ENCODE results near the gene MYL4. TPM values are rescaled to one million over a fixed set of nuclear protein-coding genes. Genes with fewer than 3 reads are reported as not detected.
"Not testable (repeated sequence)": the region's sequence is repeated elsewhere in the genome, so short reads cannot be mapped to it uniquely, and the experiment has no call there.

MYL4 gene
- total RNA-seq, 1 donor from 2014 or later: 0.15 TPM

DNA sequence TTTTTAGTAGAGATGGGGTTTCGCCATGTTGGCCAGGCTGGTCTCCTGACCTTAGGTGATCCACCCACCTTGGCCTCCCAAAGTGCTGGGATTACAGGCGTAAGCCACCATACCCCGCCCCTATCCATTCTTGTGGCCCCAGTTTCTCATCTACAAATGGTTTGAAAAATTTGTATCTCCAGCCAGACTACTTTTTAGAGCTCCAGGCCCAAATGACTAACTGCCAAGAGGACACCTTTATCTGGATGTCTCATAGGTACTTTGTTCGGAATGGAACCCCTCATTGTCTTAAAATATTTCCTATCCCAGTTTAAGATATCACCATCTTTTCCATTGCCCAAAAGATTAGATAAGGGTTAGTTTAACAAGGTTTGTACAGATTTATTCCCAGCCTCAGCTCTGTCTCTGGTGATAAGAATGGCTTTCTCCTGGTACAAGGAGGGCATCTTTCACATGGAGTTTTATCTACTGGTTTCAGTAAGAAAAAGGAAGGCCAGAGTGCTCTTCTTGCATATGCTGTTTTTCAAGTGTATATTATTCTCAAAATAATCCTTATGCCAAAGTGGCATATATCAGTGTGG is 15.1 kb upstream of the MYL4 start:
- no peak for DNase-seq (ENCODE audit: low read depth)

DNA sequence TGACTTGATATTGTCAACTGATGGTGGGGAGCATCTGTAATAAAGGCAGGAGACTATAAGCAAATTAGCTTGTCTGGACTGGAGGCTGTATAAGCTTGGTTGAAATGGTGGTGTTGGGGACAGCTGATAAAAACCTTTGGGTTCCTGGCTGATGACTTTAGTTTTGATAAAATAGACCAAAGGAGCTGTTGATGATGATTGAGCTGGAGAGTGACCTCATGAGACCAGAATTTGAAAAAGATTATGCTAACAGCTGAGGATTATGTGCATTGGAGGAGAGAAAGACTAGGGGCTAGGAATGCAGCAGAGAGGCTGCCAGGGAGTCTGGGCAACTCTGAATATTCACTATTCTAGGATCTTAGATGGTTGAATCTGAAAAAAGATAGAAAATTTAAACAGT is 11.3 kb upstream of the MYL4 start:
- DNase-seq (ENCODE audit: low read depth): no peak

DNA sequence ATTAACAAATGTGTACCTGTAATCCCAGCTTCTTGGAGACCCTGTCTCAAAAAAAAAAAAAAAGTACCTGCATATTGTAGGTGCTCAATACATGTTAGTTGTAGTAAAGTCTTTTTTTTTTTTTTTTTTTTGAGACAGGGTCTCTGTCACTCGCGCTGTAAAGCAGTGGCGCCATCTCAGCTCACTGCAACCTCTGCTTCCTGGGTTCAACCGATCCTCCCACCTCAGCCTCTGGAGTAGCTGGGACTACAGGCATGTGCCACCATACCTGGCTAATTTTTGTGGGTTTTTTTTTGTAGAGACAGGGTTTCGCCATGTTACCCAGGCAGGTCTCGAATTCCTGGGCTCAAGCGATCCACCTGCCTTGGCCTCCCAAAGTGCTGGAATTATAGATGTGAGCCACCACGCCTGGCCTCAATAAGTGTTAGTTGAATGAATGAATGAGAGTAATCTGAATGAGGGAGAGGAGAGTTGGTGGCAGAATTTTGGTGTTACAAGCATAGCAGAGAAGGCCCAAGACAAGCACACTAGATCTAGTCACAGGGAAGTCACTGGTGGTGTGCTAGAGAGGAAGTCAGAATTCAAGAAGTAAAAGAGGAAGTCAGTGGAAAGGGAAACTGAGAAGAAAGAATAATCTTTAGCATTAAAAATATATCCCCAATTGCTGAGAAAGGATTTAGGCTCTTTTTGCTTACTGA is 9.4 kb upstream of the MYL4 start:
- DNase-seq (ENCODE audit: low read depth): no peak

DNA sequence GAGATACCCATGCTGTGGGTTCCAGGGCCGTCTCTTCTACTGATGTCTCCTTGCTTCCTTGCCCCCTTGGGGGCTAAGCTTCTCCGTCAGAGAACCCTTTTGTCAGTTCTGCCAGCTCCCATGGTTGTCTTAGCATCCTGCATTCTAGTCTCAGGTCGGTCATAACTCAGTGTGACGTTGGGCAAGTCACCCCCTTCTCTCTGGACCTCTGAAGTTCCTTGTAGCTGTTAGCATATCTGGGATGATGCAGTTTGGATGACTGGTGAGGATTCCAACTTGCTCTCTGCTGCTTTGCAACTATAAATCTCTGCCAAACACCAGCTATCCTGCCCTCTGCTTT is 8.9 kb upstream of the MYL4 start:
- no peak for DNase-seq (ENCODE audit: low read depth)

DNA sequence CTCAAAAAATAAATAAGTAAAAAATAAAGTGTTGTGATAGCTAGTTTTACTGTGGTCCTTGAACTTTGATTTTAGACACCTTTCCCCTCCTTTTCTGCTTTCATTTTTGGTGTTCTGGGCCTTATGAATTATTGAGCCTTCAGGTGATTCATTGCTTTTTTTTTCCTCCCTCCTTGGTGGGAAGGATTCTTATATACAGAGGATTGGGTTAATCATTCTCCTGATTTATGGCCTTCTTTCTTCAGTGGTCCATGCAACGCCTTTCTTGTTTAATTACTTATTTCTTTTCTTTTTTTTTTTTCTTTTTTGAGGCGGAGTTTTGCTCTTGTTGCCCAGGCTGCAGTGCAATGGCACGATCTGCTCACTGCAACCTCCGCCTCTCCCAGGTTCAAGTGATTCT is 8.0 kb upstream of the MYL4 start:
- peak; percentile 96 for DNase-seq (ENCODE audit: low read depth)

DNA sequence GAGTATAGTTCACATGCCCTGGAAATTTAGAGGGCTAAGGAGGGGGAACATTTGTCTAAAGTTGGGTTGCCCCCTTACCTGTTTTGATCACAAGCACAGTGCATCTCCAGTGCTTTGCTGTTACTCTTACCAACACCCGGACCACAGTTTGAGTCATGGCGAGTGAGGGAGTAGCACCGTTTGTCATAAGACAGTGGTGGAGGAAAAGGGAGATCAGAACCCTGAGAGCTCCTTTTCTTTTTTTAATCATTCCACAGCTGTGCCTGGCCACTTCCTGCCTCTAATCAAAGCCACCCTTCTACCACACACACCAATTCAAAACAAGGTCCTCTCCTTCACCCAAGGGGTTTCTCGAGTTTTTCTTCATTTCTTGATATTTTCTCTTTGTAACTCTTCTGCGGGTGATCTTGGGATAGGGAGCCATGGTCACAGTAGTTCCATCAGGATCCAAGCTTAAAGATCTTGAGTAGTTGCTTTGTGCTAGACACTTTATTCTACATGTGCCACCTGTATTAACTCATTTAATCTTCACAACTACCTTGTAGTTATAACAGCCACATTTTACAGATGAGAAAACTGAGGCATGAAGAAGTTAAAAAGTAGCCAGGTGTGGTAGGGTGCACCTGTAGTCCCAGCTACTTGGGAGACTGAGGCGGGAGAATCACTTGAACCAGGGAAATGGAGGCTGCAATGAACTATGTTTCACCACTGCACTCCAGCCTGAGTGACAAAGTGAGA is 5.0 kb upstream of the MYL4 start:
- peak; percentile 59 for DNase-seq (ENCODE audit: low read depth)

DNA sequence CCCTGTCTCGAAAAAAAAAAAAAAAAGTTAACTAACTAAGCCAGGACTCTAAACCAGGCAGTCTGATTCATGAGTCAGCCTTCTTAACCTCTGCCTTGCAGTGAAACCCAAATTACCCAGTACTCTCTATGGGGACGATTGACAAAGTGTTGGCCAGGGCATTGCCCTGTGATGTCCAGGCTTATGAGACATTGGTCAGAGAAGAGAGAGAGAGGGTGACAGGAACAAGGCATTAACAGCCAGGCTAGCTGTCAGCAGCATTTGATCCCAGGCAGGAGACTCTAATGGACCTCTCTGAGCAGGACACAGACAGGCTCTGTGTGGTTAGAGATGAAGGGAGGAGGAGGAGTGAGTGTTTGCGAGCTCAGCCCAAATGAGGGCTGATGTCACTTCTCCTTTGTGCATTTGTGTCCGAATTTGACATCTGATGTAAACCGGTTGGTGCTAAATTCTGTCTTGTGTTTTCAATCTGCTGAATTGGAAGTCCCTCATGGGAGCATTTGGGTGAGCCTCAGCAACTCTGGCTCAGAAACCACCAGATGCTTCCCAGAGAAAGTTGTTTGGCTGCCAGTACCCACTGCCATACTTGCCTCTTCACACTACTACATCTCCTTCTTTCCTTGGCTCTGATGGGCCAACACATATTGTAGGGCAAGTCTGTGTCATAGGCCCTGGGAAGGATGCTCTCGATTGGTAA is 4.3 kb upstream of the MYL4 start:
- DNase-seq (ENCODE audit: low read depth): peak; percentile 89

DNA sequence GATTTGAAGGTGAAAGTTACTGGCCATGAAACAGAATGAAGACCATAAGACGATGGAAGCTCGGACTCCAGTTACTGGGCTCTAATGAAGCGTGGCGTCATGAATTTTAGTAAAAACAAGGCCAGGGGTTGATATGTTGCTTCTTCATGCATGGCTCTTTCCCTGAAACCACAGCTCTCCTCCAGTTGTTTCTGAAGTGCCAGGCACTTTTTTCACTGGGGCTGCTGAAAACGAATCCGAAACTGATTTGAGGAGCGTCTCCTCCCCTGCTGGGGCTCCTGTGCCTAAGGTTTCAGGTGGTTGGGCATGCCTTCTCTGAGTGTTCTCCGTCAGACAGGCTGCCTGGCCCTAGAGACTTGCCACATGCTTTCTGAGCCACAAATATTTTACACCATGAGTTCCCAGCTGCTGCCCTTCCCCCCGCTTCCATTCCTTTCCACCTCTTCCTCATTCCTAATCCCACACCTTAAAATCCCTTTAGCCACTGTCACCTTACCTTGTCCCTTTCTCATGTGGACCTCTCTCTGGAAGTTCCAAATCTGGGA is 3.7 kb upstream of the MYL4 start:
- DNase-seq (ENCODE audit: low read depth): peak; percentile 98

DNA sequence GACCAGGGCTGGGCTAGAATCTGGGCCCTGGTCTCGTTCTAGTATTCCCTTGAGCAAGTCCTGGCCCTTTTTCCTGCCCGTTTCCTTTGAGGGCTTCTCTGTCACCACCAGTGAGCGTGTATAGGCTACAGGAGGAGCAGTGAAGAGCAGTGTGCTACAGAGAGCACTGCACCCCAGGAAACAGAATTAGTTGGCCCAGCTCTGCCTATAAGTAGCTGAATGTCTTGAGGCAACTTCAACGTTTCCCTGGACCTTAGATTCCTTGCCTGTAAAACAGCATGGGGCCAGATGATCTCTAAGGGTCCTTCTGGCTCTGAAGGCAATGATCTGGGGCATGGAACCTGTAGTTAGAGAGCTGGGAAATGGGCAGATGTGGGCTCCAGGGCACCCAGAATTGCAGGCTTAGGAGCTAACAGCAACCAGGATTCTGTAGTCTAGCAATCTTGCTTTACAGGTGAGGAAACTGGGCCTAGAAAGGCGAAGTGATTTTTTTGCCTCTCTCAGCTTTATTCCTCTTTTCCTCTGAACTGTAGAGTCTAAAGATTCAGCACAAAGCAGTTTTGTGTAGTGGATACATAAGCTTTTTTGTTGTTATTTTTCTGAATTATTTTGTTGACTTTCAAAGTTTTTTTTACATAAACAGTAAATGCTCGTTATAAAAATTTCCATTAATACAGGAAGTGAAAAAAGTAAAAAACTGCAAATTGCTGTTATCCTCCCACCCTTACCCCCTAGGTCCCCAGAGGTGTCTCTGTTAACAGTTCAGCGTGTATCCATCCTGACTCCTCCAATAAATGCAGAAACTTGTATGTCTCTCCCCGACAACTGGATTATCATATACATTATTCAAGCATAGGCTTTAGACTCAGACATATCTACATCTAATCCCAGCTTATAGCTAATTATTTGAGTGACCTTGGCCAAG is 1.7 kb upstream of the MYL4 start:
- DNase-seq (ENCODE audit: low read depth): no peak

DNA sequence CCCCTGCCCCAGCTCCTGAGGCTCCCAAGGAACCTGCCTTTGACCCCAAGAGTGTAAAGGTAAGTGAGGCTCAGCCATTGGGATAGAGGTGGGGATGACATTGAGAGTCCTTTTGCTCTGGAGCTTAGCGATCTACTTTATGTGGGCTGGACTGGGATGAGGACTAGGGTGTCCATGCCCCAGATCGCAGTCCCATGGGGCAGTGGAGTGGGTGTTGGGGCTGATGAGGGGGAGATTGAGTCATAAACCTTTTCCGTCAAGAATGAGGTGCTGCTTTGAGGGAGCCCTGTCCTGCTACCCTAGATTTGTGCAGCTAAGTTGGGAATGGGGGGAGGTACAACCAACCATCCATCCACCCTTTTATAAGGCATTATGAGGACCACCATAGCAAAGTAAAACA is 351 bp downstream of the MYL4 start:
- DNase-seq (ENCODE audit: low read depth): no peak

DNA sequence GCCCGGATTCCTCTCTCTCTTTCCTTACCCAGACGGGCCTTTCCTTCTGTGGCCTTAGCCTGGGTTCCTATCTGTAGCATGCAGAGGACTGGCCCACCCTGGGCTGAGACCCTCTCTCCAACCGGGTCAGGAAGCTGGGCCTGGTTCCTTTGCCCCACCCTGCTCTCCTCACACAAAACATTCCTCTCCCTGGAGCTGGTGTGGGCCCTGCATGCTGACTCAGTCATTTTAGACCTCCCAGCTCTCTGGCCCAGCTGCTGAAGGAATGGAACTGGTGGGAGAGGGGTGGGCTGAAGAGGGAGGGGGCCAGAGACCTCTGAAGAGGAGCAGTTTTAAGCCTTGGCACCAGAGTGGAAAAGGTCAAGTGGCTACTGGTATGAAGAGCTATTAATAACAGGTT is 957 bp downstream of the MYL4 start:
- no peak for DNase-seq (ENCODE audit: low read depth)

DNA sequence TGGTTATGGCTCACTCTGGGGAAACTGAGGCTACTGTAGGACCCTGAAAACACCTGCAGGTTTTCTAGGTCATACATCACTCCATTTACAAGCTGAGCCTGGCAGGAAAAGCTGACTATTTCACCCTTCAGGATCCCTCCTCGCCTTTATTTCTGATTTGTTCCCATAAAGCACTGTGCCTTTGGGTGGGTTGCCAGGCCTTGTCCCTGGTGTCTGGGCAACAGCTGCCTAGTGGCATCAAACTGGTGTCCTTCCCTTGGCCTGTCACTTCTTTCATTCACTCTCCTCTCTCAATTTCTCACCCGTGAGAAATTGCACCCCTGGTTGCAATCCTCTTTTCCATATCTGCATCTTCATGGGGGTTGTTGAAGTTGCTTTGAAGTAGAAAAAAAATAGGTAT is 1.6 kb downstream of the MYL4 start:
- DNase-seq (ENCODE audit: low read depth): no peak

DNA sequence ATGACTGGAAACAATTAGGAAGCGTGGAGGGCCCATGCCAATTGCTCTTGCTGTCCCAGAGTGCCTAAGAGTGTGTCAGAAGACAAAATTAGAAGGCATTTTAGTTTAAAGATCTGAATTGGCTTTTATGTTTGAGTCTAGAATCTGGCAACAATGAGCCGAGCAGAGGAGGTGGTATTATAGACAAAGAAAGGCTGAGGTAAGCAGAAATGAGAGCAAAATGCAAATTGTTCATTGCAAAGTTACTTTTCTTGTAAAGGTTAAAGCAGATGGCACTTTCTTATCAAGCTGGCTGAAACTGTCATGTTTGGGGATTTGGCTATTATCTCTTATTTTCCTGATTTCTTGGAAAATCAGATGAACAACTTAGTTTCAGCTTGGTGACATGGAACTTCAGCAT is 3.3 kb downstream of the MYL4 start:
- DNase-seq (ENCODE audit: low read depth): no peak

DNA sequence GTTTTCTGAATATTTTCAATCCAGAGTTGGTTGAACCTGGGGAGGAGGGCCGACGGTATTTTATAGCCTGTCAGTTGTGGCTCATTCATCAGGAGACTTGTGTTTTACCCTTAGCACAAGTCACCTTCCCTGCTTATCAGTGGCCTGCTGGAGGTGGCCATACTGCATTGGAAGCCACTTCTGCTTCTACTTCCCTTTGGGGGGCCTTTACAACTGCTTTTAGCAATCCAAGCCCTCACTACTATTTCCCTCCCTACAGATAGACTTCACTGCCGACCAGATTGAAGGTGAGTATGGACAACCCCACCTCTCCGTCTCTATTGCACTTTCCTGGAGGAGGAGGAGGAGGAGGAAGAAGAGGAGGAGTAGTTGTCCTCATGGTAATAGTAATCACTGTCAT is 4.4 kb downstream of the MYL4 start:
- DNase-seq (ENCODE audit: low read depth): no peak

DNA sequence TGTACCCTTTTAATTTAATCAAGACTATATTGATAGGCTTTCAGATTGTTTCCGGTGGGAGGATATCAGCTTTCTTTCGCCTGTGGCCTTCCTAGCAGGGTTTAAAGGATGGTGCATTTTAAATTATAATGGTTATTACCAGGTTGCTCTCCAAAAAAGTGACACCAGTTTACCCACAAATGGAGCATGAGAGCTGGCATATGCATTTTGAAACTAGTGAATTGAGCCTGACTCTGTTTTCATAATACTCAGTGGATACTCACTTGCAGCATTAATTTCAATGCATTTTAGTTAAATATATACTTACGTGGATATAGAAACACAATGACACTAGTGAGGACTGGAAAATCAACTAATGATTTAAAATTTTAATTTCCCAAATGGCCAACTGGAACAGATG is 5.8 kb downstream of the MYL4 start:
- no peak for DNase-seq (ENCODE audit: low read depth)

DNA sequence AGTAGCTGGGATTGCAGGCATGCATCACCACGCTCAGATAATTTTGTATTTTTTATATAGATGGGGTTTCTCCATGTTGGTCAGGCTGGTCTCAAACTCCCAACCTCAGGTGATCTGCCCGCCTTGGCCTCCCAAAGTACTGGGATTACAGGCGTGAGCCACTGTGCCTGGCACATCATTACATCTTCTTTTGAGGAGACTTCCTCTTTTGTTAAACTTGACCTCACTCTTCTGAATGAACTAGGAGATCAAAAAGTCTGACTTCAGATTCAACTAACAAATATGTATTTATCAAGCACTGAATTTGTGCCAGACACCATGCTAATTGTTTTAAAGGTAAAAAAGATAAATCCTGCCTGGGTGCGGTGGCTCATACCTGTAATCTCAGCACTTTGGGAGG is 7.7 kb downstream of the MYL4 start:
- DNase-seq (ENCODE audit: low read depth): not testable (repeated sequence)

DNA sequence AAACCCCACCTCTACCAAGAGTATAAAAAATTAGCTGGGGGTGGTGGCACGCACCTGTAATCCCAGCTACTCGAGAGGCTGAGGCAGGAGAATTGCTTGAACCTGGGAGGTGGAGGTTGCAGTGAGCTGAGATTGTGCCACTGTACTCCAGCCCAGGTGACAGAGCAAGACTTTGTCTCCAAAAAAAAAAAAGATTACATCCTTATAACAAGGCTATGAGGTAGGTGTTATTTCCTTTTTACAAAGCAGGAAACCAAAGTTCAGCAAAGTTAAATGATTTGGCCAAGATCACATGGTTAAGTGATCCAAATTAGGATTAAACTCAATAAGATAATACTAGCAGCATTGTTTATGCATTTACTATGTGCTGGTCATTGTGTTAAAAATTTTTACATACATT is 8.1 kb downstream of the MYL4 start:
- not testable (repeated sequence) for DNase-seq (ENCODE audit: low read depth)

DNA sequence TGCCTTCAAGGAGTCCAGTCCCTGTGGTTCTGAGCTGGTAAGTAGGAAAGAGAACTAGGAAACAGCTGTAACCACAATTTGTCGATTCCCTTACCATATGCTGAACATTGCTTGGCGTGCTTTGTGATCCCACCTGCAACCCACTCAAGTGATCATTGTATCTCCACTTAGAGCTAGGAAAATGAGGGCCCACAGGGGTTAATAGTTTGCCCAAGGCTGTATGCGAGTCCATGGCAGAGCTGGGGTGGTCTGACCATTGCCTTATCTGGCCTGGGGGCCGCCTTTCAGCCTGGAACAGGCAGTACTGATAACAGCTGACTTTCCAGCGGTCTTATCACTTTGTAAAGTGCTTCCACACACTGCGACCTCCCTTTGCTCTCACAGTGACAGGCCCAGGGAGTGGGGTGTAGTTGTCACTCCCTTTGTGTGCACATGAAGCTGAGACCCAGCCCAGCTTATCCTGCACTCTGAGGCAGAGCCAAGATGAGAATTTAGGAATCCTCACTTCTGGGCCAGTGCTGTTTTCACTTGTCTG is 9.8 kb downstream of the MYL4 start:
- DNase-seq (ENCODE audit: low read depth): no peak

DNA sequence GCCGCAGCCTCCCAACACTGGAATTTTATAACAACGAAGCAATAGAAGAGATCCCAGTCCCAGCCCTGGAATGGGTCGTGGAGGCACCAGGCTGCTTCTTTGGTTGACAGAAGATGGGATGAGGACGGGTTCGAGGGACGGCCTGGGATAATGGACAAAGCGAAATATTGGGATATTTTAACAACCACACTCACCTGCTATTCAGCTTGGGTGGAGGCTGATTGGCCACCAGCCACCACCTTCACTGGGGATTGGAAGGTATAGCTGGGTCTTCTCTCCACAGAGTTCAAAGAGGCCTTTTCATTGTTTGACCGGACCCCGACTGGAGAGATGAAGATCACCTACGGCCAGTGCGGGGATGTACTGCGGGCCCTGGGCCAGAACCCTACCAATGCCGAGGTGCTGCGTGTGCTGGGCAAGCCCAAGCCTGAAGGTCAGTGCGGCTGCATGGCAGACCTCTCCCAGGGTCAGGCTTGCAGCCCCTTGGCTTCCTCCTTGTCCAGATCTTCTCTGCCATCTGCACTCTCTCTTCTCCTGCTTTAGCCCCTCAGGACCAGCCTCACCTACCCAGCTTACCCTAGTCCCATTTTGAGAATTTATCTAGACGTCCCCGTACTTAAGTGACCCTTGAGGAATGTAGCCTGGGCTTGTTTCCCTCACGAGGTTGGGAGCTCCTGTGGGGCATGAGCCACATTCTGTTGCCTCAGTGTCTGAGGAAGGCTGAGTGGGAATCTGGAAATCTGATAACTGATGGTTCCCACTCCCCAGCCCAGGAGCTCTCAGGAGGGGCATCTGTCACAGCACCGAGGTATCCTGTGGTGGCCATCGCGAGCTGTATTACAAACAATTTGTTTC is 10.7 kb downstream of the MYL4 start:
- no peak for DNase-seq (ENCODE audit: low read depth)

DNA sequence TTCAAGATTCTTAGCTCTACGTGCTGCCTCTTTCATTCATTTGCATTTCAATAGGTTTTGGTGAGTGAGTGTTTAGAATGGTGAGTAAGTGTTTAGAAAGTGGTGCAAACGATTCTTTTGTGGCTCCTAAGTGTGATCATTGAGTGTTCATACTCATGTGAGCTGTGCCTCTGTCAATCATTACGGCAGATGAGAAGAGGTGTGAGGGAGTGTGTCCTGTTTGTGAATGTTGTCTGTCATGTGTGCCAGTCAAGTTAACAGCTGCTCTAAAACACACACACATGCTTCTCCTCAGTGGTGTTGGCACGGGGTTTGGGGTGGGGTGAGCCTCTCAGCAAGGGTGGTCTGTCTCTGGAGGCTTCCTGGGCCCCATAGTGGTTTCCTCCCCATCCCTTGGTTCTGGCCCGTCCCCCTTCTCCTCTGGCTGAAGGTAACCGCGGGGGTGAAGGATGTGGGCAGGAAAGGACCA is 11.4 kb downstream of the MYL4 start:
- peak; percentile 82 for DNase-seq (ENCODE audit: low read depth)

Measured in renal cortical epithelial cell (primary cell).